Vagina (tissue), 2 donors: Measurements from ENCODE around the gene PTPRG.

ENCODE experiments used
- CTCF ChIP-seq, 3 experiments: fragments of 450-650 bp in 2 of 3; fragments of 200-600 bp in 1 of 3; sonication (generic) in 1 of 3; IDR thresholded peaks; one replicate each; pipeline ENCODE4 v1.5.1; 2017 to 2019; ENCODE audit warnings: antibody characterized with exemption in 3 of 3, mild to moderate bottlenecking in 2 of 3, moderate library complexity in 2 of 3
- POLR2AphosphoS5 ChIP-seq, 2 donors: sonication (generic); formaldehyde crosslinking; IDR thresholded peaks; one replicate each; pipeline ENCODE4 v1.9.0; 2017; ENCODE audit warnings: antibody characterized with exemption in 2 of 2, mild to moderate bottlenecking in 2 of 2, low read depth in 1 of 2; ENCODE audit not compliant: insufficient read depth in 1 of 2

- TF ChIP-seq CTCF (IDR thresholded peaks at IDR 0.05) (no peak), POLR2AphosphoS5 (IDR thresholded peaks at IDR 0.05; ENCODE audit: insufficient read depth in 1 of 2, low read depth in 1 of 2) (no peak)
Measured at GRCh38 chr3:61733000-61733399, 171.6 kb downstream of the PTPRG start.
